A673 (cell line): ENCODE results near the gene CHGA. TPM values are rescaled to one million over a fixed set of nuclear protein-coding genes. Genes with fewer than 3 reads are reported as not detected.

Experiments
- BruUV-seq: library from RNA; stranded (reverse); fragments of 400-500 nt; replicated peaks from 2 replicates; lab custom pipeline; 2021; lab: Mats Ljungman, UMichigan
- CTCF ChIA-PET: fragments of 300-600 bp; sonication (Branson Sonifier 250); formaldehyde crosslinking; loops from one replicate; lab custom pipeline; 2022; ENCODE audit warnings: antibody characterized with exemption; lab: Charles Lee
- POLR2A ChIA-PET: fragments of 300-600 bp; sonication (Branson Sonifier 250); formaldehyde crosslinking; loops from one replicate; lab custom pipeline; 2022; ENCODE audit warnings: antibody characterized with exemption; ENCODE audit not compliant: low non-redundant PET; lab: Charles Lee
- DNase-seq: peaks from one replicate; pipeline ENCODE4 v3.0.0-alpha.2; 2015; ENCODE audit warnings: low spot score
- H3K27ac ChIP-seq: fragments of 200-600 bp; sonication (generic); 2 replicates; pipeline ENCODE4 v1.5.1; 2016; ENCODE audit warnings: mixed run types, low read depth, mild to moderate bottlenecking, mixed read lengths, antibody characterized with exemption, low read length; ENCODE audit not compliant: poor library complexity, severe bottlenecking
- H3K27me3 ChIP-seq: fragments of 200-600 bp; sonication (generic); replicated peaks from 2 replicates; pipeline ENCODE4 v1.6.1; 2017; ENCODE audit warnings: mixed run types, low read depth, mild to moderate bottlenecking, mixed read lengths, antibody characterized with exemption, low read length; ENCODE audit not compliant: insufficient read depth, poor library complexity
- H3K36me3 ChIP-seq: fragments of 200-600 bp; sonication (generic); 2 replicates; pipeline ENCODE4 v1.6.1; 2016; ENCODE audit warnings: mixed run types, mild to moderate bottlenecking, mixed read lengths, antibody characterized with exemption, low read length; ENCODE audit not compliant: insufficient read depth, poor library complexity, severe bottlenecking
- H3K4me1 ChIP-seq: fragments of 200-600 bp; sonication (generic); 2 replicates; pipeline ENCODE4 v1.6.1; 2017; ENCODE audit warnings: mixed run types, mild to moderate bottlenecking, mixed read lengths, antibody characterized with exemption, low read length; ENCODE audit not compliant: insufficient read depth, poor library complexity, severe bottlenecking
- H3K4me3 ChIP-seq: fragments of 200-600 bp; sonication (generic); 2 replicates; pipeline ENCODE4 v1.5.1; 2016; ENCODE audit warnings: low read depth, mixed run types, mild to moderate bottlenecking, mixed read lengths, low read length; ENCODE audit not compliant: poor library complexity, severe bottlenecking
- H3K9me3 ChIP-seq: fragments of 200-600 bp; sonication (generic); 2 replicates; pipeline ENCODE4 v1.6.1; 2016; ENCODE audit warnings: mixed run types, low read depth, mild to moderate bottlenecking, mixed read lengths, antibody characterized with exemption, low read length; ENCODE audit not compliant: poor library complexity, severe bottlenecking
- CTCF ChIP-seq: fragments of 300-800, 200-600 bp; sonication (generic); conservative IDR thresholded peaks from 2 replicates; pipeline ENCODE4 v1.5.1; 2017; ENCODE audit warnings: low read depth, mild to moderate bottlenecking, antibody characterized with exemption, low read length, moderate library complexity, mixed read lengths
- EZH2 ChIP-seq: fragments of 200-600 bp; sonication (generic); IDR thresholded peaks from 2 replicates; pipeline ENCODE4 v1.6.1; 2017; ENCODE audit warnings: borderline replicate concordance, low read depth, mild to moderate bottlenecking, mixed read lengths, antibody characterized with exemption, low read length; ENCODE audit not compliant: poor library complexity, severe bottlenecking
- intact Hi-C: fragments of 100-400 bp; cut with micrococcal nuclease; formaldehyde crosslinking; loops from one replicate; pipeline ENCODE4 v1.10.0; 2022; ENCODE audit not compliant: unreplicated experiment
- total RNA-seq: library from RNA; stranded (reverse); gene quantifications from 2 replicates; pipeline ENCODE4 v1.2.3, GENCODE V29; 2021

Gene CHGA
- total RNA-seq, 1 experiment from 2014 or later, result 14.8 TPM

- no TSS peak for BruUV-seq
- intact Hi-C loops, result no loop called here
- TF ChIP-seq EZH2 (no peak), CTCF (no peak)
- H3K27ac ChIP-seq, result no peak overlapping the region
- H3K4me1 ChIP-seq, result no peaks in the 10 kb centered on the region
- ChIA-PET CTCF (no interaction called here), POLR2A (no interaction called here)
- DNase-seq, result no peak
- H3K4me3 ChIP-seq, result no peak overlapping the region
- no peaks in the 10 kb centered on the region for H3K36me3 ChIP-seq
- no peaks in the 10 kb centered on the region for H3K9me3 ChIP-seq
- H3K27me3 ChIP-seq, result peaks cover 42% of the 10 kb centered on the region
Measured at GRCh38 chr14:92887157-92887556, 35.8 kb upstream of the CHGA start.

- H3K27me3 ChIP-seq, result peaks cover 27% of the 10 kb centered on the region
- DNase-seq, result no peak
- intact Hi-C loops, result no loop called here
- CTCF ChIA-PET, result no interaction called here
- H3K9me3 ChIP-seq, result no peaks in the 10 kb centered on the region
- no peak for TF ChIP-seq CTCF
- no peak for TF ChIP-seq EZH2
- H3K27ac ChIP-seq, result no peak overlapping the region
- no peaks in the 10 kb centered on the region for H3K36me3 ChIP-seq
- H3K4me3 ChIP-seq, result no peak overlapping the region
- no peaks in the 10 kb centered on the region for H3K4me1 ChIP-seq
- POLR2A ChIA-PET, result no interaction called here
- BruUV-seq, result no TSS peak
Measured at GRCh38 chr14:92888896-92889295, 34.1 kb upstream of the CHGA start.

- Histone ChIP-seq H3K4me3 (no peak overlapping the region), H3K27ac (no peak overlapping the region), H3K36me3 (no peaks in the 10 kb centered on the region), H3K4me1 (no peaks in the 10 kb centered on the region), H3K9me3 (no peaks in the 10 kb centered on the region), H3K27me3 (peaks cover 21% of the 10 kb centered on the region)
- intact Hi-C loops, result no loop called here
- no peak for DNase-seq
- no TSS peak for BruUV-seq
- CTCF ChIA-PET, result no interaction called here
- POLR2A ChIA-PET, result no interaction called here
- TF ChIP-seq EZH2 (no peak), CTCF (no peak)
Measured at GRCh38 chr14:92890830-92891588, 31.9 kb upstream of the CHGA start.
